Smooth muscle cell (in vitro differentiated cells): ENCODE data around the gene CA10. TPM values are rescaled to one million over a fixed set of nuclear protein-coding genes. Genes with fewer than 3 reads are reported as not detected.

Experiments used
- DNase-seq: peaks from one replicate; lab custom pipeline; 2025; ENCODE audit not compliant: unreplicated experiment; lab: John Stamatoyannopoulos, UW
- H2AFZ ChIP-seq: fragments of 200-600 bp; sonication (generic); 2 replicates; pipeline ENCODE4 v1.6.0; 2016; ENCODE audit warnings: antibody characterized with exemption, low read depth, mild to moderate bottlenecking
- H3F3A ChIP-seq: fragments of 200-600 bp; sonication (generic); 2 replicates; pipeline ENCODE4 v1.6.0; 2017; ENCODE audit warnings: antibody characterized with exemption, low read depth
- H3K27ac ChIP-seq: fragments of 200-600 bp; sonication (generic); 2 replicates; pipeline ENCODE4 v1.5.1; 2016; ENCODE audit warnings: low read depth, mild to moderate bottlenecking
- H3K27me3 ChIP-seq: fragments of 200-600 bp; sonication (generic); 2 replicates; pipeline ENCODE4 v1.6.1; 2016; ENCODE audit warnings: low read depth, mild to moderate bottlenecking
- H3K36me3 ChIP-seq: fragments of 200-600 bp; sonication (generic); 2 replicates; pipeline ENCODE4 v1.5.1; 2016; ENCODE audit warnings: low read depth
- H3K4me1 ChIP-seq: fragments of 200-600 bp; sonication (generic); 2 replicates; pipeline ENCODE4 v1.5.1; 2016; ENCODE audit warnings: low read depth
- H3K4me2 ChIP-seq: fragments of 200-600 bp; sonication (generic); 2 replicates; pipeline ENCODE4 v1.6.0; 2016; ENCODE audit warnings: mild to moderate bottlenecking
- H3K4me3 ChIP-seq: fragments of 200-600 bp; sonication (generic); 2 replicates; pipeline ENCODE4 v1.5.1; 2016; ENCODE audit warnings: mild to moderate bottlenecking
- H3K79me2 ChIP-seq: fragments of 200-600 bp; sonication (generic); 2 replicates; pipeline ENCODE4 v1.6.0; 2016; ENCODE audit warnings: low read depth, mild to moderate bottlenecking
- H3K9ac ChIP-seq: fragments of 200-600 bp; sonication (generic); 2 replicates; pipeline ENCODE4 v1.6.0; 2016; ENCODE audit warnings: low read depth
- H3K9me3 ChIP-seq: fragments of 200-600 bp; sonication (generic); replicated peaks from 2 replicates; pipeline ENCODE4 v1.5.1; 2016; ENCODE audit warnings: low read depth
- H4K20me1 ChIP-seq: fragments of 200-600 bp; sonication (generic); 2 replicates; pipeline ENCODE4 v1.6.0; 2016; ENCODE audit warnings: low read depth
- CTCF ChIP-seq: fragments of 200-600 bp; sonication (generic); IDR thresholded peaks from 2 replicates; pipeline ENCODE4 v1.5.1; 2017; ENCODE audit warnings: borderline replicate concordance, mild to moderate bottlenecking, antibody characterized with exemption; ENCODE audit not compliant: insufficient read depth, poor library complexity, severe bottlenecking
- WGBS: methylation state at CpG from one replicate; pipeline ENCODE4 v1.1.7; 2016; ENCODE audit warnings: low lambda C conversion rate; 5-methylcytosine and 5-hydroxymethylcytosine counted together
- polyA plus RNA-seq: library from polyadenylated mRNA; unstranded; fragments of >200 nt; fragmentation: Nextera tagmentation; extraction: Ambion mirVana; gene quantifications from 2 replicates; pipeline ENCODE4 v1.2.1, GENCODE V29; 2016
- total RNA-seq: library from RNA; depleted of rRNA; stranded (reverse); fragments of >200 nt; gene quantifications from 2 replicates; pipeline ENCODE4 v1.2.3, GENCODE V29; 2014

Gene CA10
- total and polyA plus RNA-seq, 2 experiments from 2014 or later, result 0.54 TPM; not detected in 1

DNA sequence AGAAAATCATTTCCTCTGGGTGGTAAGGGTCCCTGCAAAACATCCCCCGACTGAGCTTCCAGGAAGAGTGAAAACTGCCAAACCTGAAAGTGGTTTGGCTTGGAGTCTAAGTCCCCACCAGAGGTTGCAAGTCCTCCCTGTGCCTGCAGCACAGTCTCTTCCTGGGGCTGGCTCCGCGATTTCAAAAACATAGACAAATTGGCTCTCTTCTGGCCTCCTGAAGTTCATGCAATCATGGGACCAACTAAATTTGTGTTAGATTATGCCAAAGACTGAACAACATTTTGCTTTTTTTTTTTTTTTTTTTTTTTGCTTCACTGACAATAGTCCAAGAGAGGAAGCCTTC, 447.9 kb downstream of the CA10 start:
- H3K9me3 ChIP-seq, result no peaks in the 10 kb centered on the region
- 92% methylated on average over 3 of the region's 3 CpGs for WGBS
- H3K27ac ChIP-seq, result no peak overlapping the region
- no peaks in the 10 kb centered on the region for H3K36me3 ChIP-seq
- H3K79me2 ChIP-seq, result no peaks in the 10 kb centered on the region
- no peaks in the 10 kb centered on the region for H3K4me1 ChIP-seq
- no peak overlapping the region for H3K9ac ChIP-seq
- no peak overlapping the region for H3K4me2 ChIP-seq
- no peaks in the 10 kb centered on the region for H3F3A ChIP-seq
- peaks cover 8% of the 10 kb centered on the region for H3K27me3 ChIP-seq
- DNase-seq, result no peak
- no peak for TF ChIP-seq CTCF
- no peaks in the 10 kb centered on the region for H4K20me1 ChIP-seq
- H3K4me3 ChIP-seq, result no peak overlapping the region
- H2AFZ ChIP-seq, result no peak overlapping the region

DNA sequence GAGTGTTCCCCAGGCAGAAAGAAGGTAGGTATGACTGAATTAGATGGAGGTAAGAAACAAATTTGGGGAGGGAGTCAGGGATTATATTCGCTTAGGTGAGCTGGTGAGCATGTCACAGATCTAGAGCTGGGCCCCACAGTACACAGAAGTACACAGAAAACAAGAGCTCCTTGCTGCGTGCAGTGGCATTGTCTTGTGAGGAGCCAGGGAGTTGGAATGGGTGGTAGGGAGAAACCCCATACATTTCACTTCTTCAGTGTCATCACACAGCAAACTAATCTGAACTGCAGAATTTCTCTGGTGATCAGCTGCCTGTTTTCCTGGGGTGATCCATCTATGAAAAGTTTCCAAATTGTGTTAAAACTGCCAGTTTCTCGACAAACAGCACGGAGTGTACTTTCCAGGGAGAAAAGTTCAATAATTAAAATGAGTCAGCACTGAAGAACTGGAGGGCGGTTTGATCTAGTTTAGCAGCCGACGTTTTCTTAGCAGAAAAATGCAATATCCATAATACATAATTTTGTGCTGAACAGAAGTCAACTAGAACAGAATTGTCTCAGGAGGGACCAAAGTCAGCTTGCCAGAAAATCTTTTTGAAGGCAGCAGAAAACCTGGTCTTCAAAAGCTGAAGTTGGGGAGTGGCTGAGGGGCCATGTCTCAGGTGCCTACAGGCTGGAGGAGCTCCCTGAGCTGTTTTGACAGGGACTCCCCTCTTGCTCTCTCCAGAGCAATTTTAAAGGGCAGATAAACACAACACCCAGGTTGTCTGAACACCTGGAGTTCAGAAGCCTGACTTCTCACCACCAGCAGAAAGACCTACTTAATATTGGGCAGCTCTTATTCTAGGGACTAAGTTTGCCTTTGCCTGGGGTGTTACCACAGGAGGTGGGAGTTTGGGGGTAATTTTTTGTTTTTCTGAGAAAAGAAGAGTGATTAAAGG, 448.6 kb downstream of the CA10 start:
- DNase-seq, result no peak
- Histone ChIP-seq H3K79me2 (no peaks in the 10 kb centered on the region), H3K9me3 (no peaks in the 10 kb centered on the region), H3K9ac (no peak overlapping the region), H3F3A (no peaks in the 10 kb centered on the region), H3K36me3 (no peaks in the 10 kb centered on the region), H3K4me2 (no peak overlapping the region), H3K4me1 (no peaks in the 10 kb centered on the region), H3K27ac (no peak overlapping the region), H3K27me3 (peaks cover 8% of the 10 kb centered on the region), H4K20me1 (no peaks in the 10 kb centered on the region), H3K4me3 (no peak overlapping the region), H2AFZ (no peak overlapping the region)
- 89% methylated on average over 7 of the region's 7 CpGs for WGBS
- no peak for TF ChIP-seq CTCF

DNA sequence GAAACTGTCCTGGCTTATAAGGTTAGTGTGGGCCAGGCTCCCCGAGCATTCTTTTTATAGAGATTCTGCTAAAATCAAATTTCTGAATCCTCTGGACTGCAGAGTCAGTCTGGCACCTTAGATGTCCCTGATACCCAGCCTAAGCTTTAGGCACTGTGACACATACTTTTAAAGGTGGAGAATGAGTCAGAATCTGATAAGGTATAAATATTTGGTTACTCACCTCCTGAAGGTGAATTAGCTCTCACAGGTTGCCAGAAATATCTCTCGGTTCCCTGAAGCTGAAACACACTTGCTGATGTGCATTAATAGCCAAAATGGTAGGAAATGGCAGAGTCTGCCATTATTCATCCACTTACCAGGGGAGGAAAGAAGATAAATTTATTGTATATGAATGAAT, 451.3 kb downstream of the CA10 start:
- H3K4me3 ChIP-seq, result no peak overlapping the region
- no peak overlapping the region for H2AFZ ChIP-seq
- no peak overlapping the region for H3K4me2 ChIP-seq
- peaks cover 8% of the 10 kb centered on the region for H3K27me3 ChIP-seq
- H3K79me2 ChIP-seq, result no peaks in the 10 kb centered on the region
- no peaks in the 10 kb centered on the region for H3K4me1 ChIP-seq
- no peaks in the 10 kb centered on the region for H3K9me3 ChIP-seq
- H4K20me1 ChIP-seq, result no peaks in the 10 kb centered on the region
- H3F3A ChIP-seq, result no peaks in the 10 kb centered on the region
- TF ChIP-seq CTCF, result no peak
- H3K36me3 ChIP-seq, result no peaks in the 10 kb centered on the region
- DNase-seq, result no peak
- no peak overlapping the region for H3K27ac ChIP-seq
- no peak overlapping the region for H3K9ac ChIP-seq
- 81% methylated on average over 2 of the region's 2 CpGs for WGBS

- H3K9ac ChIP-seq, result no peak overlapping the region
- H3K4me3 ChIP-seq, result no peak overlapping the region
- no peaks in the 10 kb centered on the region for H3F3A ChIP-seq
- no peaks in the 10 kb centered on the region for H3K9me3 ChIP-seq
- no peak for TF ChIP-seq CTCF
- no peaks in the 10 kb centered on the region for H3K79me2 ChIP-seq
- H2AFZ ChIP-seq, result no peak overlapping the region
- DNase-seq, result no peak
- no peaks in the 10 kb centered on the region for H4K20me1 ChIP-seq
- H3K4me2 ChIP-seq, result no peak overlapping the region
- peaks cover 8% of the 10 kb centered on the region for H3K27me3 ChIP-seq
- H3K36me3 ChIP-seq, result no peaks in the 10 kb centered on the region
- no peak overlapping the region for H3K27ac ChIP-seq
- H3K4me1 ChIP-seq, result no peaks in the 10 kb centered on the region
- 89% methylated on average over 1 of the region's 1 CpG for WGBS
These were observed 452.4 kb downstream of the CA10 start for GRCh38 chr17:51706093-51706492.
